DMS79 (cell line): Measurements from ENCODE around the gene FYB1.

ENCODE experiments used
- DNase-seq: peaks from one replicate; lab custom pipeline; 2025; lab: John Stamatoyannopoulos, UW

Gene FYB1

DNA sequence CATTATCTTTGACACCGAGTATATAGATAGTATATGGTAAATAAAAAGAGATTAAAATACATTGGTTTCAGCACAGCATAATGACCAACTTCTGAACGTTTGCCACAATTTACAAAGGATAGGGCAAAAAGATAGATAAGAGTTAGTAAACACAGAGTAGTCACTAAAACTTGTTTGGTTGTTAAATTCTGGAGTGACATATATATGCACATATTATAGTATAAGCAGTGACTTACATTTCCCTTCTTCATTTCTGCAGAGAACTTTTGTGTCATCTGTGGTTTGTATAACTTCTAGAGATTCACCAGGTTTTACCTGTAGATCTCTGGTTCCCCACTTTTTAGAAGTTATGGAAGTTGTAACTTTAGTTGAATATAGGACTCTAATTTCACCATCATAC, 100.7 kb downstream of the FYB1 start:
- DNase-seq, result no peak

DNA sequence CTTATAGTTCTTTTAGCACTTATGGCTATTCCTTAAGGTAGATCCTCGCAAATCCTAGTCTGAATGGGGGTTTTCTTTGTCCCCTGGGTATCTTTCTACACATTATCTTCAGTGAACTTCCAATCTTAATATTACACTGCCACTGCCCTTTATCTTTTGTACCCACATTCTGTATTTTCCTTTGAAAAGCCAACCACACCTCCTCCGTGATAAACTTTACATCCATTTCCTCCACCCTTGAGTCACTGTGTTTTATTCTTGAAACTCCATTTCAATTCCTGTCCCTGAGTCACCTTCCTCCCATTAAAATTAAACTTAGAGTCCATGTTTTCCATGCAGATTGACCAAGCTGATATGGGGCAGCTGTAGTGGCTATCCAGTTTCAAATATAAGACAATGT, 102.0 kb downstream of the FYB1 start:
- DNase-seq, result no peak

DNA sequence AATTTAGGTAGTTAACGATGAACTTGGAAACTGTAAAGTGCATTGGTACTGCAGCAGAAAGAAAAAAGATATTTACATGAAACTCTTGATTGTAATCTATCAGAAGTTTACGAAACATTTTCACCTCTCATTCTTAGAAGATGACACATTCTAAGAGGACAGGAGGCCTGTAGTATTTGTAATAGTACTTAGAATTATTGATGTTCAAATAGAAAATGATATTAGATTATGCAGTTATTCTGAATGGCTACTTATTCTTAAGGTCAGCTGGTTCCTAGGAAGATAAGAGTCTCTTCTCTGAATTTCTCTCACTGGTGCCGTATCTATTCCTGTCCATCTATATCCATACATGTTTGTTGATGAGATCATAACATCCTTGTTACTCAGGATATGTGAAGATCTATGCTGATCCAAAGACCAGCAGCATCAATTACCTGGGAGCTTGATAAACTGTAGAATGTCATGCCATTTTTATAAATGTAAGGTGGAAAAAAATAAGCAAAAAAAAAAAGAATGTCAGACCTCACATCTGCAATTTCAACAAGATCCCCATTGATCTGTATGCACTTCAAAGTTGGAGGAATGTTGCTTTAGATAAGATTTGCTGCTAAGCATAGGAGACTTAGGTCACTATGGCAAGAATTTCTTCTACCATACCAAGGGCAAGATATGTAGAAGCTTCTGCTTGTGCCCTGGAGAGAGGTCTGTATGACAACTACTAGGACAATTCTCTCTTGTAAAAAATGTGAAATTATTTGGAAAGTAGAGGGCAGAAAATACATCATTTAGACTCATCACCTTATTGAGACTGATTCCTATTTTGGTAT, 102.8 kb downstream of the FYB1 start:
- DNase-seq, result no peak

DNA sequence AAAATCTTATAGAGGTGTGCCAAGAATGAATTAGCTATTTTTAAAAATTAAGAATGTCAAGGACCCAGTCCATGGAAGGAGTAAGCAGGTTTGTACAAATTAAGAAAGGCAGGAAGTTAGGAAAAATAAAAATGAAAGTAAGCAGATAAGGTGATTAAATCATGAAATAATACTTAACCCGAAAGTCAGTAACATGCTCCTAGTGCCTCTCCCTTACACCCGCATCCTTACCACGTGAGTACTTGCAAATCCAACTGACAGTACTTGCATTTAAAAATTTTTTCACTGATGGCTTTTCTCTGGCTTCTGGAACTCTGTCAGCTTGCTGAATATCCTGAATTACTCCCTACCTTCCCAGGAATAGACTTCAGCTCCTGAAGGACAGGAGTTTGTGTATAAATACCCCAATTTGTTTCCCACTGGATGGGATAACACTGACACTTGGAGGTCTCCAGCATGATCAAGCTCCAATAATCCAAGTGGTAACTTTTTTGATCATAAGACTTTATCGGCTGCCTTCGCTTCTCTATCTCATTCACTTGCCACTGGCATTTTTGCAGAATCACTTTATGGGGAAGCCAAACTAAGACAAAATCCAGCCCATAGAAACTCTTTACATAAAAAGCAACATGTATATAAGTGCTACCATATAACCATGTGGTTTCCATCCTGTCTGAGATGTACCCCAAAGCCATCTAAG, 103.6 kb downstream of the FYB1 start:
- no peak for DNase-seq

DNA sequence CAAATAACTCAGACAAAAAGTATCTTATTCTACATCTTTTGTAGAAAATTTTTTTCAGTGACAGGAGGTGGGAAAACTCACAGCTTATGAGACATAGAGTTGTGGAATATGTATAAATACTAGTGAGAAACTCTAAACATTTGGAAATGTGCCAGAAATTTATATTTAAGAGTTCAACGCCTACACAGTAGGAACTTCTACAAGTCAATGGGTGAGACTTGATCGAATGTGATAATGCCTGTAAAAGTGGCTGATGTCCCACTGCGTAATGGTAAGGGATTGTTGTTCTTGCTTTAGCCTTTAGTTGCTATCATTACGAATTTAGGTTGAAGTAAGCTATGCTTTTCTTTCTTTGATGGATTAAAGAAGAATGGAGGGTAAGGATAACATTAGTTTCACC, 105.2 kb downstream of the FYB1 start:
- DNase-seq, result no peak

DNA sequence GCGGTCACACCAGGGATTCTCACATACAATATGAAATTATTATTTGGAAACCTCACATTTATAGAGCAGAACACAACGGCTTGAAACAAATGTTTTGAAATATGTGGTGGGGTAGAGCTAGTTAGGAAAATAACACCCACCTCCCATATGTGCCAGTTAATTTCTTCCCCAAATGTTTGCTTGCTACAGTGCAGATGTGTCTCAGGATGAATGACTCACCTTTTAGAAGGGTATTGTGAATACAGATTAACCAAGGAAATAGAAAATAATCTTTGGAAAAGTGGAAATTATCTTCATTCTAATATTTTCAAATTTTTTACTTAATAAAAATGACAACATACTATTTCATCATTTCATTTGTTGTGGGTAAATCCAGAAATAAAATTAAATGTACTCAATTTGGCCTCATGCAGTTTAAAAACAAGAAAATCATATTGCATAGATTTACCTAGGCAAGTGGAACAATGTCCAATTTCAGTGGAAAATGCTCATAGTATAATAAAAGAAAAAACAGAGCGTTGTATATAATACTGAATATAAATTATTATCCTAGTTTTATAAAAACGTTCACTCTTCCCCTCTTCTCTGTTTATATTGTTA, 105.9 kb downstream of the FYB1 start:
- DNase-seq, result no peak

DNA sequence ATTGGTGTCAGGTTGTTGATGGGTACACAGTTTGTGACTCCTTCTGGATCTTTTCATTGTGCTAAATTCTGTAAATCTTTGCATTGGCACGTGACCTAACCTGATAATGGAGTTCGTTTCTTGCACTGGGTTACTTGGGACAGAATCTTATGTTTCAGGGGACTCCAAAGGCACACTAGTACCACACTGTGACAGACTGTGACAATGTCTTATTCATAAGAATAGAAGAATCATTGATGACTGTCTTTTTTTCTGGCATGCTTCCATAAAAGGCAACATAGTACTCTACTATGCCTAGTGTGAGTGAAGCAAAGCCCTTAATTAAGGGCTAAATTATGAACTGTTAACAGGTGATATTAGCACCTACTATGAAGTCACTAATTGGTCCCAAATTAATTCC, 109.8 kb downstream of the FYB1 start:
- DNase-seq, result no peak

DNA sequence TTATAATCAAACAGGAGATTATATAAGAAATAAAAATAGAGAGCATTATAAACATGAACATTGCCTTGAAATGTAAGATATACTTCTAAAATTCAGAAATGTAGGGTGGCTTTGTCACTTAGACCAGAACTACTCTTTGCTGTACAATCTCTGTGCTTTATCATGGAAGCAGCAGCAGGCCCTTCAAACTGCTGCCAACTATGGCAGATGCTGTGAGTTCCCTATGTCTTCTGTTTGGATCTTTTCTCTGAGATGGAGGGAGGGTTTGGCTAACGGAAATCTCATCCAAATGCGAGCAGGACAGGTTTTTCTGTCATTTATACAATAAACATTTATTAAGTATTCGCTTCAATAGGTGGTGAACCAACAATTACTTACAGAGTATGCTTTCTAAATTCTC, 110.4 kb downstream of the FYB1 start:
- DNase-seq, result no peak

DNA sequence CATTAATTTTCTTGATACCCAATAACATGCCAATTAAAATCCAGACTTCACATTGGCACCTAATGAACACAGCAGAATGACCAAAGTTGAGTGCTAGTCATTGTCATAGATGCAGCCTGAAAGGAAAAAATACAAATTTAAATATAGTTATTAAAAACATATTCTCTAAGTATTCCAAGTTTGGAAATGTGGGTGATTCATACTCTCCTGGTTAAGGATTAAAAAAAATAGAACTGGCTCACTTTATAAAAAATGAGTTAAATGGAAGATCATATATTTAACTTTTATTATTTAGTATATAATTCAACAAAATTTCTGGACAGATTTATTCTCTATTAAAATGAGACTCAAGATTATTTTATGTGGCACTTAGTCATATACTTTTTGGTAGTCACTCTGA, 112.0 kb downstream of the FYB1 start:
- no peak for DNase-seq

DNA sequence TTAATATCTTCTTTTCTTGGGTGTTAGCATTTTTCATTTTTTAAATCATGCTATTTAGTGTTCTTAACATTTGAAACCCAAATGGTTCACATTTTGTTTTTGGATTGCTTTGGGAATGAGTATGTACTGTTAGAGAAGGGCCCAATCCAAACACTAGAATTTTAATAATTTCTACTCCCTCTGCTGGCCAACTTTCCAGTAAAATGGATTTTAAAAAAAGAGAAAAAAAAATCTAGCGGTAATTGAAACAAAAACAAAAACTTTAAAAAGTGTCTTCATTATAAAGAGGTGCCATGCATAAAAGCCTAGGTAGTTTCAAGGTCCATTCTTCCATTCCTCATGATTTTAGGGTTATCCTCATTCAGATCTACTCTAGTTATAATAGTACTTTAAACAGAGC, 113.0 kb downstream of the FYB1 start:
- no peak for DNase-seq

DNA sequence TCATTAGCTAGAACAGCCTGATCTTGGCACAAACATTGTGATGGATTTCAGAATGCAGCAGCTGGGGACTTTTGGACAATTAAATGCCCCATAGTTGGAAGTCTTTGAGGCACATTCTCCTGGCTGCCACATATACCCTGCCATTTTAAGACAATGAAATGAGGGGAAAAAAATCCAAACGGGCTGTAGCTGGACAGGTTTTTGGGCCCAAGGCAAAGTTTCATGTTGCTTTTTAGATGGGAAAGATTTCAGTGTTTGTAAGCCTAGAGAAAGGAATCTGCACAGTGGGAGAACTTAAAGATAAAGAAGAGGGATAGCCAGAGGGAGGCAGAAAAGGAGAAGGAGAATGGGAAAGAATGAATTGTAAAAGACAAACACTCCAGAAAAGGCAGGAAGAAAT, 115.1 kb downstream of the FYB1 start:
- DNase-seq, result no peak

DNA sequence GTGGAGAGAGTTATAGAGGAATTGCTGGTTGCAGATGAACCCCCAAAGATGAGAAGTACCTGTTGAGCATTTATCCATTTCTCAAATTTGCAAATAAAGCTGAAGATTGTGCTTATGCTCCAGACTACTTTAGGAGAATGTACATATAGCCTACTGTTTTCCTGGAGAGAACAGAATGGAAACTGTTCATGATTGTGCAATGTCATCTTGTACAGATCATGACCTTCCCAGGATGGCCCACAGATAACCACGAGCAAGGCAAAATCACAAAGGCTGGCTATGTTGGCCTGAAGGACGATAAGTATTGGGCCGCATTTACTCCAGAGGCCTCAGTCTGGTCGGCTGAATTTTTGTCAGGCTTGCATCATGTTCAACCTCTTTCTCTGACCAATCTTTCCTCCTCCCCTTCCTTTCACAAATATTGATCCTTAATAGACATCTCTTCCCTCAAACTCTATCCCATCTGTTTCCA, 116.6 kb downstream of the FYB1 start:
- no peak for DNase-seq

DNA sequence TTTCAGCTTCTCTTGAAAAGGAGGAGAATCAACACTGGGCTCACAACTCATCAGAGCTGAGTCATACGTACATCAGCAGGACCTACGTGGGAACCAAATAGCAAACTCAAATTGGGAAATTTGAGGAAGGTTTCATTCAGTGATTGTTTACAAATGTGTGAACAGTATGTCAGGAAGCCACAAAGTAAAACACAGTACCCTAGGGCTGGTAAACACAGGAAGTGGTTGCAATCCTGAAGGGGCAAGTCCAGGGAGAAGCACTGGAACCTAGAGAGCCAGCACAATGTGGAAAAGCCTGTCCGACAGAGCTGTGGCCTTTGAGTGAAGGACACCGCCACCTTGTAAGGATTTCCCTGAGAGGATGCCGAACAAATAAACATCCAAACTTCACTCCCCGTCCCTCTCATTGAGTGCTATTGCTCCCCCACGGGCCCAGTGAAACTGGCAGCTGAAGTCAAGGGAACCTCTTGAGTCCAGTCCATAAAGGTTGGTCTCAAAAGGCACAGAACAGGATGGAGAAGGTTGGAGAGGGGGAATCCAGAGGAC, 118.4 kb downstream of the FYB1 start:
- DNase-seq, result no peak

DNA sequence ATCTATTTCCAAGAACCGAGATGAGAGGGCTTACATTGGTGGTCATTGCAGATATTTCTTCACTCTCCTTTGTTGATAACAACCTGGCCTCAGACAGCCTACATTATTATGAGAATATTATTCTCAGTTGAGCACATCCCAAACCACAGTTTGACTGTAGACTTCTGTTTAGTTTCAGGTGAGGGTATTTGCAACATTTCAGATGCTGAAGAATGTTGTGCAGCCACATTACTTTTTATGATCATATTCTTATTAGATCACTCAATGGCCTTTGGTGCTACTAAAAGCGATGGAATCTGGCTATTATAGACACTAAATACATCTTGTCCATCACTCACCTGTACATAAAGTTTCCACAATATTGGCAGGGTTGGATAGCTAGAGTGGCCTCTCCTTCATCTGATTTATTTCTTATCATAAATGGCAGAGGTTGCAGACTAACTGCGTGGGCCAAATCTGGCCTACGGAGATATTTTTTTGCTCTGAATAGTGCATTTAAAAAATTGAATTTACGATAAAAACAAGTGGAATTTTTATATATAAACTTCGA, 119.0 kb downstream of the FYB1 start:
- DNase-seq, result no peak

DNA sequence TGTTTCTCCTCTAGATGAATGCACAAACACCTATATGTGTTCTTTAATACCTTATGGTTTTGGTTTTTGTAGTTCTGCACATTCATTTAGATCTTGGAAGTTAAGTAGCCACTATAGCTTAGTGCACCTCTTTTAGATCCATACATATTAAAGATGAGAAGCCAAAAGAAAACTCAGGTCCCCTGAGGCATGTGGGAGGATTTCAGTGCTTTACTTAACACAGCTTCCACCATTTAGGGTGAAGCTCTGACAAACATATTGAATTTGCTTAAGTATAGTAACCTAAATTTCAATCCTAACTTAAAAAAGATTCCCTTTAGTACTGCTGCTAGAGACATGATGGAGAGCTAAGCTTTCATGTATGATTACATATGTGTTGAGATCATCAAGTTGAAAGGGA, 119.5 kb downstream of the FYB1 start:
- DNase-seq, result no peak

DNA sequence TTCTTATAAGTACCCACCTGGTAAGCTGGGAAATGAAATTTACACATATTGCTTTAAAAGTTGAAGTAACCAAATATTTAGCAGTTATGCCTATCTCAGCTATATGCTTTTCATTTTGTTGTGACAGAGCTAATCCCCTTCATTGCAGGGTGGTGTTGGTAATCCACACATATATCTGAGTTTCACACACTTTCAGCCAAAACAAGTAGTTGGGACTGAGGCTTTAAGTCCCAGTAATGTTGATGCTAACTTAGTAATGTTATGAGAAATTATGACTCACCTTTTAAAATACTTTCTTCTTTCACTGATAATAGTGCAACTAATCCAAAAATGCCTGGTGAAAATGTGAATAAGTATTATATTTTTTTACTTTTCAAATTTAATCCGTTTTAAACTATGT, 126.0 kb downstream of the FYB1 start:
- DNase-seq, result no peak

DNA sequence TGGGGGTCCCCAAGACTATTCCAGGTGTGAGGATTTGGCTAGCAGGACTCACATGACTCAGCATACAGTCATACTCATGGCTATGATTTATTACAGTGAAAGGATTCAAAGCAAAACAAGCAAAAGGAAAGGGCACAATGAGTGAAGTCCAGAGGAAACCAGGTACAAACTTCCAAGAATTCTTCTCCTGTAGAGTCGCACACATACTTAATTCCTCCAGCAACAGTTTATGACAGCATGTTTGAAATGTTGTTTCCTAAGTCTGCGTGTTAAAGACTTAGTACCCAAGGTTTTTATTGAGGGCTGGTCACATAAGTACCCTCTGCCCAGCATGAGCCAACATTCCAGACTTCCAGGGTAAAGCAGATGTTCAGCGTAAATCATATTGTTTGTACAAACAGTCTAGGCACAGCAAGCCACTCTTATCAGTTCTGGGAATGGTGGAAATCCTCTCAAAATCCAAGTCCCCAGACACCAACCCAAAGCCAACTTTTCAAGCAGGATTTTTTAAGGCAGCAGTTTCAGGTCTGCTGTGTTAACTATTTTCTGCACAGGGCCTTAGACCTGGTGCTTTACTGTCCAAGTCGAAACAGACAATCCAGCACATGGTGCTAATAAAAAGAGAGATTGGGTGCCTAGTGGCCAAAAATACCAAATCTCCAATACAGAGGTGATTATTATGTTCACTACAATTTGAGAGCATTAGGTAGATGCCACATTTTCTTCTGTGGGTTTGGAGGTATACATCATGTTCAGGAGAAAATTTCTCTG, 126.6 kb downstream of the FYB1 start:
- no peak for DNase-seq

DNA sequence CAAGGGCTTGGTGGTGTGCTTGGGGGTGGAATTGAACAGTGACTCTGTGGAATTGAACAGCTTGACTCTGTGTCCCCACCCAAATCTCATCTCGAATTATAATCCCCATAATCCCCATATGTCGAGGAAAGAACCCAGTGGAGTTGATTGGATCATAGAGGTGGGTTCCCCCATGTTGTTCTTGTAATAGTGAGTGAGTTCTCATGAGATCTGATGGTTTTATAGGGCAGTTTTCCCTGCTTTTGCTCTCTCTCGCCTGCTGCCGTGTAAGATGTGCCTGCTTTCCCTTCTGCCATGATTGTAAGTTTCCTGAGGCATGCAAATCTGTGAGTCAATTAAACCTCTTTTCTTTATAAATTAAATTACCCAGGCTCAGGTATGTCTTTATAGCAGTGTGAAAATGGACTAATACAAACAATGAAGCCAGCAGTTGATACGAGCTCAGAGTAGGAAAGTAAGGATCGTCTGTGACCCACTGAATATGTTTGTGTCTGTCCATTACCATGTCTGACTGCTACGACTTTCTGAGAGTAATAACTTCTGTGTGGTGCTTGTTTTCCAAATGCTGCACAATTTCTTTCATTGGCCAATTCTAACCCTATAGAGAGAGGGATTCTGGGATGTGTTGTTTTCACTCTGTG, 127.3 kb downstream of the FYB1 start:
- no peak for DNase-seq

DNA sequence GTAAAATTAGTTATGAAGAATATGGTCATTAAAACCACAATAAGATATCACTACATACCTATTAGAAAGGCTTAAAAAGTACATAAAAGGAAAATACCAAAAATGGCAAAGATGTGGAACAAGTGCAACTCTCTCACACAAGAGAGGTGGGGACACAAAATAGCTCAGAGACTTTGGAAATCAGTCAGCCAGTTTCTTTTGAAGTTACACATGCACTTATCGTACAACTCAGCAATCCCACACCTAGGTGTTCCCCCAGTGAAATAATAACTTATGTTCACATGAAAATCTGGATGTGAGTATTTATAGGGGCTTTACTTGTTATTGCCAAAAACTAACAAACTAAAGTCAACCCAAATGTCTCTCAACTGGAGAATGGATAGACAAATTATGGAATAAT, 135.4 kb downstream of the FYB1 start:
- DNase-seq, result no peak

DNA sequence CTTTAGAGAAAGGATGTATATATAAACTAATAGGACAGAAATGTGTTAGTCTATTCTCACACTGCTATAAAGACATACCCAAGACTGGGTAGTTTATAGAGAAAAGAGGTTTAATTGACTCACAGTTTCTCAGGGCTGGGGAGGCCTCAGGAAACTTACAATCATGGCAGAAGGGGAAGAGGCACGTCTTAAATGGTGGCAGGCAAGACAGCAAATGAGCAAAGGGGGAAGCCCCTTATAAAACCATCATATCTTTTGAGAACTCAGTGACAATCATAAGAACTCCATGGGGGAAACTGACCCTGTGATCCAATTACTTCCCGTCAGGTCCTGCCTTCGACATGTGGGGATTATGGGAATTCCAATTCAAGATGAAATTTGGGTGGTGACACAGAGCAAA, 136.4 kb downstream of the FYB1 start:
- DNase-seq, result no peak

DNA sequence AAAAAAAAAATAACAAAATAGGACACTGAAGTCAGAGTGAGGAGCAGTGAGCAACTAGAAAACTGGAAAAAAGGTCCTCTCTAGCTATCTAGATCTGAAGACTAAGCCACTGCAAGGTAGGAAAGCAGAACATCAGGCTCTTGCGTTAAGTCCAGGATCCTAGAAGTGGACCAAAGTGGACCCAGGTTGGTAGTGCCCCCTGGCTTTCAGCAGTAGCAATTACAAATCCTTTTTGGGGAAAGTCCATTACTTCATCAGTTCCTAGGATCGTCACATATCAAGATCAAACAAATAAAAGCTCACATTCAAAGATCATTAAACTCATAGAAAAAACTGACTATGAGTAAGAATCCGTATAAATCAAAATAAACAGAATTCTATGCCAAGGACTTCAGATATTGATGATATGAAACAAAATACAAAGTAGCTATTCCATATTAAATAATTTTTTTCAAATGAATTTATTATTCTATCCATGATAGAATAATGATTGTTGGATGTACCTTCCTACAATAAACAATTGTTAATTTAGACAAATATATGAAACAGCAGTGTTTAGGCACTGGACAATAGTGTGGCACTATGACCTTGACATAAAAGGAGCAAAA, 138.7 kb downstream of the FYB1 start:
- DNase-seq, result no peak
